T-helper 1 cell treated with Interleukin-12 subunit alpha and Interleukin-12 subunit beta and Interleukin-4 antibody, amounts not matched to agents 30 μg/mL and 1 μg/mL, for 36 hours (primary cell): ENCODE measurements around the gene RTP1.
"Not testable (repeated sequence)": the region's sequence is repeated elsewhere in the genome, so short reads cannot be mapped to it uniquely, and the experiment has no call there.

Source experiments
- H3K27ac Mint-ChIP-seq: one replicate; pipeline ENCODE4 v1.8.0; 2021; ENCODE audit warnings: mild to moderate bottlenecking, mixed read lengths
- H3K27me3 Mint-ChIP-seq: one replicate; pipeline ENCODE4 v1.8.0; 2021; ENCODE audit warnings: low read depth, mixed read lengths
- H3K36me3 Mint-ChIP-seq: one replicate; pipeline ENCODE4 v1.8.0; 2021; ENCODE audit warnings: low read depth, mixed read lengths
- H3K4me1 Mint-ChIP-seq: one replicate; pipeline ENCODE4 v1.8.0; 2021; ENCODE audit warnings: low read depth, mixed read lengths
- H3K4me3 Mint-ChIP-seq: one replicate; pipeline ENCODE4 v1.8.0; 2021; ENCODE audit warnings: mild to moderate bottlenecking, moderate library complexity, mixed read lengths
- H3K9me3 Mint-ChIP-seq: one replicate; pipeline ENCODE4 v1.8.0; 2021; ENCODE audit warnings: mixed read lengths

The RTP1 gene

DNA sequence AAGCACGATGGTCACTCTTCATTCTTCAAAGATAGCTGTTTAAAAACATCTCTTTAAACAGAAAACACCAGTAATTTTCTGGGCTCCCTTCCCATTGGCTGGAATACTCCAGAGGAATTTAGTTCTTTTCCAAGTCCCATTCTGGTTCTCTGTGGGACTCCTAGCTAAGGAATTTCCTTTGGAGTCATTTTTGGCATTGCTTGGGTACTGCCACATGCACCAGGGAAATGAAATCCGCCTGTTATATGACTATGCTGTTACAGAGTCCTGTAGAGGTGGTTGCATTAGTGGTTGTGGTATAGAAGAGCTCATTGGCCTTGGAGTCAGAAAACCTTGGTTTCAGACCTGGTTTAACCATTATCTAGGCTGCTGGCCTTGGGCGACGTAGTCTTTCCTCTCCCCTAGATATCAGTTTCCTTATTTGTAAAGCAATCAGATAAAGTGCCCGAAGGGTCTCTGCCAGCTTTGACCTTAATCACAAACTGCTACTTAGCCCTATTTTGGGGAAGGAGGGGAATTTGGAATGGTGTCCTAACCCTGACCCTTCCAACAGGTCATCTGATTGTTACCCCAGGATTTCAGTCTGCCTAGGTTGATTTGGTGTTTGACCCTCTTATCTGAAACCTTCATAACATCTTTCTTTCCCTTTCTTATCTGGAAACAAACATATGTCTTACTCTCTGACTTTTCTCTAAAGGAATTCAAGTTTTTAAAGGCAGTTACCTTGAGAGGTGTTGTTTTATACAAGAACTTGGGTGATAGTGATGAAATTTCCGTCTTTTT is 13.4 kb downstream of the RTP1 start:
- H3K9me3 Mint-ChIP-seq = no peaks in the 10 kb centered on the region
- H3K36me3 Mint-ChIP-seq = no peaks in the 10 kb centered on the region
- no peak overlapping the region for H3K4me3 Mint-ChIP-seq
- peaks cover 30% of the 10 kb centered on the region for H3K27me3 Mint-ChIP-seq
- H3K4me1 Mint-ChIP-seq = no peaks in the 10 kb centered on the region
- H3K27ac Mint-ChIP-seq = no peak overlapping the region

DNA sequence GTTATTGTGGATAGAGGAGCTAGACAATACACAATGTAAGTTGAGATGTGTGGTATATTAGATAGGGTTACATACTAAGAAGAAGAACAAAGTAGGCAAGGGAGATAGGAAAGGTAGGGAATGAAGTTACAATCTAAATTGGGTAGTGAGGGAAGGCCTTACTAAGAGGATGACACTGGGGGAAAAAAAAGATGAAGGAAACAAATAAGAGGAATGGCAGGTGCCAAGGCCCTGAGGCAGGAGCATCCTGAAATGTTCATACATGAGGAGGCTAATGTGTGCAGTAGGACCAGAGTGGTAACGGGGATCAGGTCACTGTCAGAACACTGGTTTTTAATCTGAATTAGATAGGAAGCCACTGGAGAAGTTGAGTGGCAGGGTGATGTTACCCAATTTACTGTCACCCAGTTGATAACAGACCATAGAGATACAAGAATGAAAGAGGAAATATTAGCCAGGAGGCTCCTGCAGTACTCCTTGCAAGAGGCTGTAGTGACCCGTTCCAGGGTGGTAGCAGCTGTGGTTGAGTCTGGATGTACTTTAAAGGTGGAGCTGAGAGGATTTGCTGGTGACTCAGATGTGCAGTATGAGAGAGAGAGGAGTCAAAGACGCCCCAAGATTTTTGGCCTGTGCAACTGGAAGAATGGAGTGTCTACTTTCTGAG is 14.4 kb downstream of the RTP1 start:
- no peaks in the 10 kb centered on the region for H3K9me3 Mint-ChIP-seq
- H3K4me1 Mint-ChIP-seq = no peaks in the 10 kb centered on the region
- peaks cover 33% of the 10 kb centered on the region for H3K27me3 Mint-ChIP-seq
- no peak overlapping the region for H3K4me3 Mint-ChIP-seq
- no peak overlapping the region for H3K27ac Mint-ChIP-seq
- H3K36me3 Mint-ChIP-seq = no peaks in the 10 kb centered on the region

DNA sequence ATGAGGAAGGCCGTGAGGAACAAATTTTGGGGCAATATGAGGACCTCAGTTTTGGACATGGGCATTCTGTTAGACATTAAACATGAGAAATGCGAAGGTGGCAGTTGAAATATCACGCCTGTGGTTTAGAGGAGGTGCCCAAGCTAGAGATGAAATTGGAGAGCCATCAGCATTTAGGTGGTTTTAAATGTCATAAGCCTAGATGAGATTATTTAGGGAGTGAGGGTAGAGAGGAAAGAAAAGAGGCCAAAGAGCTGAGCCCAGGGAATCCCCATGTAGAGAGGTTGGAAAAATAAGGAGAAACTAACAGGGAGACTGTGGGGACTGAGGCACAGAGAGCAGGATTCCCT is 14.9 kb downstream of the RTP1 start:
- Mint-ChIP-seq H3K9me3 (no peaks in the 10 kb centered on the region), H3K27ac (no peak overlapping the region), H3K27me3 (peaks cover 37% of the 10 kb centered on the region), H3K36me3 (no peaks in the 10 kb centered on the region), H3K4me3 (no peak overlapping the region), H3K4me1 (no peaks in the 10 kb centered on the region)

DNA sequence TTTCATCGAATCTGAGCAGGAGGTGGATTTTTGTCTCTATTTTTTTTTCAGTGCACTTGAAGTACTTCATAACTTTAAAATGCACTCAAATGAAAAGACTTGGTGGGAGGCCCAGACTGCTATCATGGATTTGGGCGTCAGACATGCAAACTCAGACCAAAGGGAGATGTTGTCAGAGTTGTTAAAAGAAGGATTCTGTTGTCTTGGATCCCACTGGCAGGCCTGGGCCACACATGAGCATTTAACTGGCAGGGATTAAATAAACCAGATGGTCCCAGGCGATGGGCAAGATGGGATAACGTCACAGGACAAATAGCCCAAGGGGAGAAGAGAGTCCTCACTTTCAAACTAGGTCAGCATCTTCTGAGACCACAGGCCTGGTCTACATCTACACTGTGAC is 15.4 kb downstream of the RTP1 start:
- Mint-ChIP-seq H3K4me1 (no peaks in the 10 kb centered on the region), H3K27ac (no peak overlapping the region), H3K9me3 (no peaks in the 10 kb centered on the region), H3K4me3 (no peak overlapping the region), H3K27me3 (peaks cover 35% of the 10 kb centered on the region), H3K36me3 (no peaks in the 10 kb centered on the region)

GRCh38 chr3:187213616-187214015 is 16.3 kb downstream of the RTP1 start:
- no peaks in the 10 kb centered on the region for H3K36me3 Mint-ChIP-seq
- no peaks in the 10 kb centered on the region for H3K9me3 Mint-ChIP-seq
- peaks cover 36% of the 10 kb centered on the region for H3K27me3 Mint-ChIP-seq
- no peak overlapping the region for H3K4me3 Mint-ChIP-seq
- no peak overlapping the region for H3K27ac Mint-ChIP-seq
- no peaks in the 10 kb centered on the region for H3K4me1 Mint-ChIP-seq

GRCh38 chr3:187215460-187215859 is 18.2 kb downstream of the RTP1 start:
- H3K9me3 Mint-ChIP-seq = no peaks in the 10 kb centered on the region
- H3K36me3 Mint-ChIP-seq = no peaks in the 10 kb centered on the region
- no peak overlapping the region for H3K27ac Mint-ChIP-seq
- no peaks in the 10 kb centered on the region for H3K4me1 Mint-ChIP-seq
- no peak overlapping the region for H3K4me3 Mint-ChIP-seq
- peaks cover 31% of the 10 kb centered on the region for H3K27me3 Mint-ChIP-seq

GRCh38 chr3:187222801-187223200 is 25.5 kb downstream of the RTP1 start:
- Mint-ChIP-seq H3K4me3 (no peak overlapping the region), H3K9me3 (no peaks in the 10 kb centered on the region), H3K27ac (no peak overlapping the region), H3K4me1 (no peaks in the 10 kb centered on the region), H3K27me3 (peaks cover 10% of the 10 kb centered on the region), H3K36me3 (no peaks in the 10 kb centered on the region)

GRCh38 chr3:187223799-187224198 is 26.5 kb downstream of the RTP1 start:
- Mint-ChIP-seq H3K27ac (no peak overlapping the region), H3K9me3 (no peaks in the 10 kb centered on the region), H3K4me1 (no peaks in the 10 kb centered on the region), H3K4me3 (no peak overlapping the region), H3K27me3 (peaks cover 8% of the 10 kb centered on the region), H3K36me3 (no peaks in the 10 kb centered on the region)

DNA sequence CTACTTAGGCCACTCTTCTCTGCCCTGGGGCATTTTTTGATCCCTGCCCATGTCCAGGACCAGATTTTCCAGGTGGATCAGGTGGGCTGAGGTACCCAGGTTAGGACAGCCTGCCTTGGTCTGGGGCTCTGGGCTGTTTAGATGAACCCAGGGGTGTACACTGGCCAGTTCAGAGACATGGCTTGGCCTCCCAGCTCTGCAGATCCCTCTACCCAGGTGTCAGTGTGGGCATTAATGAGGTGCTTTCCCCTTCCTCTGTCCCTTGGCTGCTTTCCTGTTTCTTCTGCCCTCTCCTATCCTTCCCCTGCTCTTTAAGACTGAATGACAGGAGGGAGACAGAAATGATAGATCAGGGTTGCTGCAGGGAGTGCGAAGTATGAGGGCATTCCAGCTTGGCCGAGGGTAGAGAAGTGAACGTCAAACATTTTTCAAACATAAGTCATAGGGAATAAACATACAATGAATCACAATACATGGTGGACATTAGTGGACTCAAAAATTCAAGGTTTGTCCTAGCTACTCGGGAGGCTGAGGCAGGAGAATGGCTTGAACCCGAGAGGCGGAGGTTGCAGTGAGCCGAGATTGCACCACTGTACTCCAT is 30.5 kb downstream of the RTP1 start:
- Mint-ChIP-seq H3K9me3 (no peaks in the 10 kb centered on the region), H3K36me3 (no peaks in the 10 kb centered on the region)

DNA sequence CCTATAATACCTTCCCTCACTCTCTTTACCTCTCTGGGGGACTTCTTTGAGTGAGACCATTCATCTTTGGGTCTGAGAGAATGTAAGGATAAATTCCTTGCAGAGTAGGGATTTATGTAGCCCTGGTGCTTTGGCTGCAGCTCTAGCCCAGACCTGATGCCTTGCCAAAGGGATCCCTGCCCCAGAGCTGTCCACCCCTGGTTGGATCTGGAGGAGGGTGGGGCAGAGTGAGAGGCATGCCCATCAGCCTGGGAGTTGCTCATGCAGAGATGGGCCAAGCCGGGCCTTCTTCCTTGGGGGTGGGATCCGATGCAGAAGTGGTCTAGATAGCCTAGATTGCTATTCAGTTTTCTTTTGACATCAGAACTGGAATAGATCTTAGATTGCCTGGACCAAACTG is 31.5 kb downstream of the RTP1 start:
- no peak overlapping the region for H3K4me3 Mint-ChIP-seq
- H3K27ac Mint-ChIP-seq = no peak overlapping the region
- no peaks in the 10 kb centered on the region for H3K9me3 Mint-ChIP-seq
- H3K4me1 Mint-ChIP-seq = no peaks in the 10 kb centered on the region
- H3K27me3 Mint-ChIP-seq = peaks cover 10% of the 10 kb centered on the region
- no peaks in the 10 kb centered on the region for H3K36me3 Mint-ChIP-seq

More for the DNA sequence above, 30.5 kb downstream of the RTP1 start:
- H3K27ac Mint-ChIP-seq = no peak overlapping the region
- H3K4me1 Mint-ChIP-seq = no peaks in the 10 kb centered on the region
- no peak overlapping the region for H3K4me3 Mint-ChIP-seq
- peaks cover 10% of the 10 kb centered on the region for H3K27me3 Mint-ChIP-seq

DNA sequence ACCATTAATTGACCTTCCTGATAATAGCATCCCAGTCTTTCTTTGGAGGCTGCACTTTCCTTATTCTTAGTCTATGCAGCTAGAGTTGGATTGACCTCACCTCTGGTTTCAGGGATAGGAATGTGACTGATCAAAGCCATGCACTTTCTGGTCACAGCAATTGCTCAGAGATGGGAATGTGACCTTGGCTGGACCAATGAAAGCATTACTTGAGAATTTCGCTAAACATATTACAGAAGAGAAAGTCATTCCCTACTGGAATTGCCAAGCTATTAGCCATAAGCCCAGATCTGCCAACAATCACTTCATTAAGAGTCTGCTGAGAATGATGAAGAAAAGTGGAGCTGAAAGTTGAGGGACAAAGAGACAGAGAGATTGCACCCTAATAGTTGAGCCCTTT is 32.7 kb downstream of the RTP1 start:
- Mint-ChIP-seq H3K4me3 (no peak overlapping the region), H3K27ac (no peak overlapping the region), H3K4me1 (no peaks in the 10 kb centered on the region), H3K27me3 (peaks cover 10% of the 10 kb centered on the region), H3K36me3 (no peaks in the 10 kb centered on the region), H3K9me3 (no peaks in the 10 kb centered on the region)

GRCh38 chr3:187236962-187237361 is 39.7 kb downstream of the RTP1 start:
- Mint-ChIP-seq H3K9me3 (no peaks in the 10 kb centered on the region), H3K4me1 (no peaks in the 10 kb centered on the region), H3K27me3 (no peaks in the 10 kb centered on the region), H3K27ac (no peak overlapping the region), H3K36me3 (no peaks in the 10 kb centered on the region), H3K4me3 (no peak overlapping the region)

- Mint-ChIP-seq H3K27ac (no peak overlapping the region), H3K4me3 (no peak overlapping the region), H3K4me1 (no peaks in the 10 kb centered on the region), H3K27me3 (no peaks in the 10 kb centered on the region), H3K9me3 (no peaks in the 10 kb centered on the region), H3K36me3 (no peaks in the 10 kb centered on the region)
Observed at GRCh38 chr3:187237741-187238140, 40.5 kb downstream of the RTP1 start.

DNA sequence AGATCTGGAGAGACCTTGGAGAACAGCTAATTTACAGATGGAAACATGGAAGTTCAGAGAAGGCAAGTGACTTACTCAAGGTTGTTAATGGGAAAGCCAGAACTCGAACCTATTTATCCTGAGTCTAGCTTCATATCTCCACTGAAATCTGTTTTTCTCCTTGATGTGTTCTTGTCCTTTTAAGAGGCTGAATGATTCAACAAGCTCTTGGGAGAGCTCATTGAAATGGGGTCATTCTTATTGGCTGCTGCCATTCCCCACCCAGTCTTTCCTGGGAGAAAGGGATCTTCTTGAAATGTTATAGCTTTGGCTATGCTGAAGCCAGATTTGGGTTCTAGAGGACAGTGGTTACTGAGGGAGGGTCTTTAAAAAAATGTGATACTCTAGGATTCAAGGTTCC is 41.0 kb downstream of the RTP1 start:
- no peaks in the 10 kb centered on the region for H3K4me1 Mint-ChIP-seq

DNA sequence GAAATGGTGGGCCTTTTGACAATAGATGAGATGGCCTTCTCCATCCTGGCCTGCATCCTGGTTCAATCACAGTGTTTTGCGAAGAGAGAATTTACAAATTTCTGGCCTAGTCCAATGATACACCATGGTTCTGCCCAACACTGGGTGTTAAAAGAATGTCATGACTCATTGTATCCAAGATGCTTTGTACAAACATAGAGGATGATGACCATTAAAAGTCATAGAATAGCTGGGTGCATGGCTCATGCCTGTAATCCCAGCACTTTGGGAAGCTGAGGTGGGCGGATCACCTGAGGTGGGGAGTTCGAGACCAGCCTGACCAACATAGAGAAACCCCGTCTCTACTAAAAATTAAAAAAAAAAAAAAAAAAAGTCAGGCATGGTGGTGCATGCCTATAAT is 41.5 kb downstream of the RTP1 start:
- not testable (repeated sequence) for H3K4me3 Mint-ChIP-seq, H3K4me1 Mint-ChIP-seq, H3K27ac Mint-ChIP-seq, H3K36me3 Mint-ChIP-seq, H3K27me3 Mint-ChIP-seq, H3K9me3 Mint-ChIP-seq

More for the DNA sequence above, 41.0 kb downstream of the RTP1 start:
- Mint-ChIP-seq H3K27ac (no peak overlapping the region), H3K27me3 (no peaks in the 10 kb centered on the region), H3K4me3 (no peak overlapping the region), H3K9me3 (no peaks in the 10 kb centered on the region), H3K36me3 (no peaks in the 10 kb centered on the region)
